Mesenchymal stem cell (in vitro differentiated cells and primary cell): ENCODE results near the gene ARHGAP31.
"Not testable (repeated sequence)": the region's sequence is repeated elsewhere in the genome, so short reads cannot be mapped to it uniquely, and the experiment has no call there.

ENCODE experiments used
- DNase-seq: peaks from one replicate; pipeline ENCODE4 v3.0.0-alpha.2; 2013
- H2AFZ ChIP-seq: one replicate; pipeline ENCODE4 v1.6.1; 2013; ENCODE audit warnings: low read depth, mild to moderate bottlenecking, control low read depth, inconsistent platforms, low read length, moderate library complexity
- H2AK5ac ChIP-seq: 2 replicates; pipeline ENCODE4 v1.6.1; 2013; ENCODE audit warnings: low read length, moderate library complexity, mild to moderate bottlenecking, inconsistent platforms; ENCODE audit not compliant: severe bottlenecking
- H2BK120ac ChIP-seq: one replicate; pipeline ENCODE4 v1.6.1; 2013; ENCODE audit warnings: low read depth, mild to moderate bottlenecking, inconsistent platforms, low read length, moderate library complexity
- H2BK12ac ChIP-seq, 2 experiments: one replicate each; pipeline ENCODE4 v1.6.1; 2013; ENCODE audit warnings: inconsistent platforms in 2 of 2, low read length in 2 of 2, mild to moderate bottlenecking in 2 of 2, moderate library complexity in 2 of 2, control low read depth in 1 of 2
- H2BK15ac ChIP-seq: one replicate; pipeline ENCODE4 v1.6.1; 2013; ENCODE audit warnings: mild to moderate bottlenecking, low read depth, inconsistent platforms; ENCODE audit not compliant: poor library complexity, severe bottlenecking
- H2BK5ac ChIP-seq: 2 replicates; pipeline ENCODE4 v1.6.1; 2013; ENCODE audit warnings: low read depth, mild to moderate bottlenecking, low read length, control low read depth, inconsistent platforms; ENCODE audit not compliant: poor library complexity, severe bottlenecking
- H3K14ac ChIP-seq, 2 experiments: one replicate each; pipeline ENCODE4 v1.6.1; 2013; ENCODE audit warnings: inconsistent platforms in 2 of 2, low read length in 2 of 2, control low read depth in 1 of 2, mild to moderate bottlenecking in 1 of 2, moderate library complexity in 1 of 2
- H3K18ac ChIP-seq, 2 experiments: one replicate each; pipeline ENCODE4 v1.6.1; 2013; ENCODE audit warnings: inconsistent platforms in 2 of 2, low read length in 2 of 2, control low read depth in 1 of 2, low read depth in 1 of 2, mild to moderate bottlenecking in 1 of 2
- H3K23ac ChIP-seq, 2 experiments: one replicate each; pipeline ENCODE4 v1.6.1; 2013; ENCODE audit warnings: inconsistent platforms in 2 of 2, low read length in 2 of 2, mild to moderate bottlenecking in 2 of 2, moderate library complexity in 2 of 2, control low read depth in 1 of 2
- H3K27ac ChIP-seq: 2 replicates; pipeline ENCODE4 v1.5.1; 2013; ENCODE audit warnings: mild to moderate bottlenecking, moderate library complexity, low read length, control low read depth, inconsistent platforms; ENCODE audit not compliant: poor library complexity, severe bottlenecking
- H3K27me3 ChIP-seq, 2 experiments: 2 replicates each; pipeline versions ENCODE4 v1.6.1 to v1.7.0; 2013; ENCODE audit warnings: low read length in 2 of 2, mild to moderate bottlenecking in 2 of 2, moderate library complexity in 2 of 2, control low read depth in 1 of 2, inconsistent platforms in 1 of 2; ENCODE audit not compliant: control insufficient read depth in 1 of 2, insufficient read depth in 1 of 2
- H3K36me3 ChIP-seq, 2 experiments: 2 replicates each; pipeline versions ENCODE4 v1.6.1 to v1.7.0; 2013; ENCODE audit warnings: low read length in 2 of 2, control low read depth in 1 of 2, inconsistent platforms in 1 of 2, low read depth in 1 of 2, mild to moderate bottlenecking in 1 of 2; ENCODE audit not compliant: insufficient read depth in 2 of 2, control insufficient read depth in 1 of 2
- H3K4ac ChIP-seq, 2 experiments: one replicate each; pipeline ENCODE4 v1.6.1; 2013; ENCODE audit warnings: inconsistent platforms in 2 of 2, low read length in 2 of 2, mild to moderate bottlenecking in 2 of 2, moderate library complexity in 2 of 2, control low read depth in 1 of 2, low read depth in 1 of 2
- H3K4me1 ChIP-seq: 2 replicates; pipeline ENCODE4 v1.6.1; 2013; ENCODE audit warnings: low read depth, low read length, control low read depth; ENCODE audit not compliant: control insufficient read depth, insufficient read depth
- H3K4me2 ChIP-seq: 2 replicates; pipeline ENCODE4 v1.6.1; 2013; ENCODE audit warnings: low read length, mild to moderate bottlenecking, inconsistent platforms; ENCODE audit not compliant: poor library complexity, severe bottlenecking
- H3K4me3 ChIP-seq, 2 experiments: 2 replicates each; pipeline versions ENCODE4 v1.5.1 to v1.7.0; 2013; ENCODE audit warnings: low read length in 2 of 2, mild to moderate bottlenecking in 2 of 2, control low read depth in 1 of 2, low read depth in 1 of 2; ENCODE audit not compliant: insufficient read depth in 1 of 2
- H3K79me1 ChIP-seq: replicated peaks from 2 replicates; pipeline ENCODE4 v1.6.1; 2013; ENCODE audit warnings: mild to moderate bottlenecking, control low read depth, low read length, inconsistent platforms; ENCODE audit not compliant: poor library complexity, severe bottlenecking
- H3K9ac ChIP-seq: 2 replicates; pipeline ENCODE4 v1.7.0; 2013; ENCODE audit warnings: mild to moderate bottlenecking, low read length, moderate library complexity
- H3K9me3 ChIP-seq: 2 replicates; pipeline ENCODE4 v1.7.0; 2013; ENCODE audit warnings: mild to moderate bottlenecking, low read length; ENCODE audit not compliant: control insufficient read depth
- H4K8ac ChIP-seq: one replicate; pipeline ENCODE4 v1.6.1; 2013; ENCODE audit warnings: inconsistent platforms, mild to moderate bottlenecking, low read length, moderate library complexity
- H4K91ac ChIP-seq: one replicate; pipeline ENCODE4 v1.6.1; 2013; ENCODE audit warnings: mild to moderate bottlenecking, low read length, inconsistent platforms
- WGBS: methylation state at CpG from one replicate; pipeline ENCODE4 v1.1.7; 2013; ENCODE audit warnings: mixed read lengths; 5-methylcytosine and 5-hydroxymethylcytosine counted together

Gene ARHGAP31

GRCh38 chr3:119302697-119303551, 8.7 kb downstream of the ARHGAP31 start:
- 71% methylated on average over 6 of the region's 7 CpGs for WGBS
- Histone ChIP-seq H3K23ac (no peak overlapping the region), H3K4me3 (no peak overlapping the region)

GRCh38 chr3:119304201-119304713, 10.1 kb downstream of the ARHGAP31 start:
- DNase-seq = peak; percentile 41
- no peak overlapping the region for H4K91ac ChIP-seq
- peaks cover 4% of the 10 kb centered on the region for H3K9me3 ChIP-seq
- no peak overlapping the region for H2BK5ac ChIP-seq
- H3K27ac ChIP-seq = peak overlapping the region; percentile 83
- peak overlapping the region in 1 of 2 experiments; percentile 42 for H3K18ac ChIP-seq
- H3K9ac ChIP-seq = no peak overlapping the region
- peaks cover 2 to 4% of the 10 kb centered on the region in 2 experiments for H3K36me3 ChIP-seq
- H4K8ac ChIP-seq = no peak overlapping the region
- WGBS = 6% methylated on average over 1 of the region's 1 CpG
- H3K4me3 ChIP-seq = no peak overlapping the region
- H2BK15ac ChIP-seq = no peak overlapping the region
- peak overlapping the region in 1 of 2 experiments; percentile 59 for H2BK12ac ChIP-seq
- H2AFZ ChIP-seq = no peak overlapping the region
- no peak overlapping the region for H2AK5ac ChIP-seq
- no peak overlapping the region for H3K23ac ChIP-seq
- H3K4me2 ChIP-seq = peak overlapping the region; percentile 4
- H3K4ac ChIP-seq = no peak overlapping the region
- peaks cover 0 to 12% of the 10 kb centered on the region in 2 experiments for H3K27me3 ChIP-seq
- H3K79me1 ChIP-seq = peaks cover 40% of the 10 kb centered on the region
- no peak overlapping the region for H2BK120ac ChIP-seq
- H3K4me1 ChIP-seq = peaks cover 10% of the 10 kb centered on the region
- no peak overlapping the region for H3K14ac ChIP-seq

More at GRCh38 chr3:119302697-119303551, 8.7 kb downstream of the ARHGAP31 start:
- H2BK12ac ChIP-seq = peak overlapping the region in 1 of 2 experiments; percentile 15
- DNase-seq = no peak
- peak overlapping the region; percentile 11 for H2BK120ac ChIP-seq
- H3K14ac ChIP-seq = no peak overlapping the region
- no peak overlapping the region for H2AFZ ChIP-seq
- H2BK15ac ChIP-seq = peak overlapping the region; percentile 54
- no peak overlapping the region for H3K4me2 ChIP-seq
- H3K9ac ChIP-seq = no peak overlapping the region
- H3K4me1 ChIP-seq = peaks cover 11% of the 10 kb centered on the region
- H3K27me3 ChIP-seq = peaks cover 0 to 6% of the 10 kb centered on the region in 2 experiments
- peak overlapping the region in 1 of 2 experiments; percentile 54 for H3K4ac ChIP-seq
- peak overlapping the region; percentile 90 for H2AK5ac ChIP-seq
- no peak overlapping the region for H2BK5ac ChIP-seq
- peak overlapping the region; percentile 20 for H4K8ac ChIP-seq
- H3K79me1 ChIP-seq = peaks cover 38% of the 10 kb centered on the region
- H4K91ac ChIP-seq = peak overlapping the region; percentile 82
- peak overlapping the region in 1 of 2 experiments; percentile 63 for H3K18ac ChIP-seq
- H3K27ac ChIP-seq = peak overlapping the region; percentile 83
- no peaks in the 10 kb centered on the region for H3K9me3 ChIP-seq
- H3K36me3 ChIP-seq = peaks cover 2 to 7% of the 10 kb centered on the region in 2 experiments

DNA sequence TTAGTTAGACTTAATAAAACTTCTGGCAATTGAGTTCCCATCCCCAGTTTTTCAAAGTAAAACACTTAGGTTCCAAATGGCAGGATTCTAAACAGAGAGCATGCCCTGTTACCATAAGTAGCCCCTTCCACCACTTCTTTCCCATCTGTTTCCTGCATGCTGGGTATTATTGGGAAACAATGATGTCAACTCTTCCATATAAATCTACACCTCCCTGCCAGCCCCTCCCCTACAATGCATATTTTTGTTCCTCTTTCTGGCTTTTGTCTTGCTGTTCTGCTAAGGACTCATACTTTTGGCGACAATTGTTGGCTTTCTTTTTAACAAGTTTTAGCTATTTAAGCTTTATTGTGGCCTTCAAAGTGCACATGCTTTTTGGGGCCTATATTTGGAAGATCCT, 11.1 kb downstream of the ARHGAP31 start:
- H3K4me3 ChIP-seq = no peak overlapping the region

DNA sequence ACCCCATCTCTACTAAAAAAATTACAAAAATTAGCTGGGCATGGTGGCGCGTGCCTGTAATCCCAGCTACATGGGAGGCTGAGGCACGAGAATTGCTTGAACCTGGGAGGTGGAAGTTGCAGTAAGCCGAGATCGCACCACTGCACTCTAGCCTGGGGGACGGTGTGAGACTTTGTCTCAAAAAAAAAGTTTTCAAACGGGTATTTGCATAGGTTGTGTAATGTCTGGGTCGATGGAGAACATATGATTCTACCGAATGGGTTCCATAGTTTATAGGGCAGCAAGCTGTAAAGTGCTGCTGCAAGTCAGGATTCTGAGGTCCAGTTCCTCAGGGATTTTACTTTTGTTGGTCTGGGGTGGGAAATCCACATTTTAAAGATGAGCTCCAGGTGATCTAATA, 12.2 kb downstream of the ARHGAP31 start:
- H3K4me3 ChIP-seq, H3K9ac ChIP-seq, H2BK15ac ChIP-seq, H3K23ac ChIP-seq, H3K18ac ChIP-seq, H3K27me3 ChIP-seq, H3K4me2 ChIP-seq, H2AFZ ChIP-seq, H4K8ac ChIP-seq, DNase-seq, H2BK120ac ChIP-seq, H3K9me3 ChIP-seq, H2BK5ac ChIP-seq, H3K14ac ChIP-seq, H3K36me3 ChIP-seq, H2BK12ac ChIP-seq, H3K27ac ChIP-seq, H3K4ac ChIP-seq, H4K91ac ChIP-seq: not testable (repeated sequence)
- WGBS = over 99% methylated on average over 9 of the region's 9 CpGs
- Histone ChIP-seq H2AK5ac (peak overlapping the region; percentile 58), H3K79me1 (peaks cover 28% of the 10 kb centered on the region), H3K4me1 (peaks cover 17% of the 10 kb centered on the region)

More for the DNA sequence above, 11.1 kb downstream of the ARHGAP31 start:
- 93% methylated on average over 1 of the region's 1 CpG for WGBS
- H3K4me2 ChIP-seq = no peak overlapping the region
- H3K9me3 ChIP-seq = peaks cover 4% of the 10 kb centered on the region
- no peak overlapping the region for H2BK120ac ChIP-seq
- peaks cover 11% of the 10 kb centered on the region for H3K4me1 ChIP-seq
- no peak overlapping the region for H2AFZ ChIP-seq
- no peak overlapping the region for H3K9ac ChIP-seq
- H3K23ac ChIP-seq = no peak overlapping the region
- peak; percentile 47 for DNase-seq
- no peak overlapping the region for H2BK5ac ChIP-seq
- no peak overlapping the region for H3K14ac ChIP-seq
- H2BK15ac ChIP-seq = no peak overlapping the region
- no peak overlapping the region for H3K18ac ChIP-seq
- H3K4ac ChIP-seq = no peak overlapping the region
- no peak overlapping the region for H3K27ac ChIP-seq
- H2AK5ac ChIP-seq = peak overlapping the region; percentile 23
- peaks cover 0 to 12% of the 10 kb centered on the region in 2 experiments for H3K27me3 ChIP-seq
- H4K91ac ChIP-seq = no peak overlapping the region
- H2BK12ac ChIP-seq = no peak overlapping the region
- peaks cover 35% of the 10 kb centered on the region for H3K79me1 ChIP-seq
- peaks cover 2 to 4% of the 10 kb centered on the region in 2 experiments for H3K36me3 ChIP-seq
- H4K8ac ChIP-seq = no peak overlapping the region
